ENCODE measurements around the gene SIGMAR1.
A peak's percentile ranks its signal among the peaks of the same experiment; 100 is the strongest.

Gene SIGMAR1

DNA sequence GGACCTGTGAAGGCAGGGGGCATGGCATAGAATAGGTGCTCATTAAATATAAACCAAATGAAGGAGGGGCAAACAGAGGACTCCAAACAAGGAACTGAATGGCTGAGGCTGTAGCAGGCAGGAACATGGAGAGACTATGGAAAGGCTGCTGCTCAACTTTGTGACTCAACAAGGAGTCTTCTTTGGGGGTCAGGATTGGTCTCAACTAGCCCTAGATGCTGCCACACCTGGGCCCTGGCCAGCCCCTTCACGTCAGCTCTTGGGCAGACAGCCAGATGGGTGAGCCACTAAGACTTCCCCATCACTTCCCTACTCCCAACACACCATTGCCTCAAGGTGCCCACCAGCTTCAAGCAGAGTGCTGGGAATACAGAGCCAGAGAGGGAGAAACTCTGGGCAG, 36.7 kb downstream of the SIGMAR1 start:
- DNase-seq, result no peak

GRCh38 chr9:34599546-34599945, 38.0 kb downstream of the SIGMAR1 start:
- DNase-seq, result no peak

DNA sequence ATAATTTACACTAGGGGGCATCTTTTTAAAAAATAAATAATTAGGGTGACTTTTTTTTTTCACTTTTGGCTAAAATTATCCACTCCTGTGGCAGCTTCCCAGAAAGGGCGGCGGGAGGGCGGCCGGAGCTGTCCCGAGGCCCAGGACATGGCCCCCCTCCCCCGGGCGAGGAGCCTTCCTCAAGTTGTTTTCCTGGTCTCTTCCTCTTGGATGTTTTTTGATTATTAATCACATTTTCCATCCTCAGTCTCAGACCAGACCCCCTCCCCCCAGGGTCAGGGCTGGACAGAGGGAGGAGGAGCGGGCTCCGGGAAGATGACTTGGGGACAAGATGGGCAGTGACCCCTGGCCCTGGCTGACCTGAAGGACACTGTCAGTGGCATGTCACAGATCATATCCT, 43.4 kb downstream of the SIGMAR1 start:
- no peak for DNase-seq

- no peak for DNase-seq
Measured at GRCh38 chr9:34592895-34593601, 44.5 kb downstream of the SIGMAR1 start.

DNA sequence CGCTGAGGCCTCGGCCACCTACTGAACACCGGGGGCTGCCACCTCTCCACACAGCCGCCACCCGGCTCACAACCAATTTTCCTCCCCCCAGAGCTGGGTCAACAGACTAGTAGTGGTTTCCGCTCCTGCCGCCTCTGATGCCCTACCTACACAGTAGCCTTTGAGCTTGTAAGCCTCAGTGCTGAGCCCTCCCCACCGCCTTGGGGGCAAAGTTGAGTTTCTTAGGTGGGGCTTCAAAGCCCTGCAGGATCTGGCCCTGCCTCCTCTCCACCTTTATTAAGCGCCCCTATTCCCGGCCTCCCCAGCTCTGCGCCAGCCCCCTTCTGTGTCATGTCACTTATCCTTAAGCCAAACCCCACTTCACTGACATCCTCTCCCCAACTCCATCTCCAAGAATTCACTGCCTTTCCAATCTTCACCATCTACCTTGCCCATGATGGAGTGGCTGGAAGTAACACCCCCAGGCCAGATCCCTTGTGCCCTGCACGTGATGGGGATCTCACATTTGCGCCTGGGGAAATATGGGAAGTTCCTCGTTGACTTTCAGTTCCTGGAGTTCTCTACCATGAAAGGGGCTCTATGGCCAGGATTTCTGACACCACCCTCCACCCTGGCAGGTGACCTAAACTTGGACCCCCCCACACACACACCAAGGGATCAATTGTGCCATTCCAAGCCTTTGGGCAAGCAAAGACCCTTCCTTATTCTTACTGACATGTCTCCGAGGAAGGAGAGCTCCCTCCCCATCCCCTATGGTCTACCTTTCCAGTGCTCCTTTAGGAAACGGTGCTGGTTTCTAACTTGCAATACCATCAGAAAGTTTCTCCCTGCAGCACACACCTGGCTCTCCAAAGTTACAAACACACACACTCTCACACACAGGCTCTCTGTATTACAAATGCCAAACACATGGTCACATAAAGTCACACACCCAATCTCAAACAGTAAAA, 45.4 kb downstream of the SIGMAR1 start:
- DNase-seq, result no peak

- DNase-seq, result peak in 1 of 2 experiments; percentile 49
Measured at GRCh38 chr9:34591248-34591916, 46.2 kb downstream of the SIGMAR1 start.

- DNase-seq, result no peak
Measured at GRCh38 chr9:34590381-34591247, 47.0 kb downstream of the SIGMAR1 start.

- no peak for DNase-seq
Measured at GRCh38 chr9:34589636-34590380, 47.8 kb downstream of the SIGMAR1 start, which contains the start of gene CNTFR. CNTFR (minus strand) TSS chr9:34589724; CDS start chr9:34568981, 20,743 bp downstream.

- DNase-seq, result no peak
Measured at GRCh38 chr9:34588671-34589635, 48.6 kb downstream of the SIGMAR1 start.

- no peak for DNase-seq
Measured at GRCh38 chr9:34587271-34587670, 50.3 kb downstream of the SIGMAR1 start.

- DNase-seq, result no peak
Measured at GRCh38 chr9:34585946-34586669, 51.5 kb downstream of the SIGMAR1 start.

DNA sequence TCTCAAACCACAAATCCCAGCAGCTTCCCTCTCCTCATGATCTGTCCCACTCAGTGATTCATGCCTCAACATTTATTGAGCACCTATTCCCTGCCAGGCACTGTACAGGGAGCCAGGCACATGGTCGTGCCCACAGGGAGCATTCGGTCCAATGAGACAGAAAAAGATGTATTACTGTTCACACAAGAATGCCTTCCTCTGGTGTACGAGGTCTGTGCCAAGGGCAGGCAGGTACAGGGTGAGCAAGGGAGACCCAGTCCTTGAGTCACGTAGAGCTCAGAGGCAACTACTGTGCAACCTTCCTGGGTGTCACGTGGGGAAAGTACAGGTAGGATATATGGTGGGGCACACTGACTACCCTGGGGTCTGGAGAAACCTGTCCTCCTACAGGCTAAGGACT, 52.6 kb downstream of the SIGMAR1 start:
- no peak for DNase-seq
